Fibroblast of lung (primary cell): ENCODE data around the gene TEC. TPM values are rescaled to one million over a fixed set of nuclear protein-coding genes. Genes with fewer than 3 reads are reported as not detected.
A peak's percentile ranks its signal among the peaks of the same experiment; 100 is the strongest.

Source experiments
- DNase-seq, 2 donors: peaks; one replicate each; pipeline versions ENCODE4 v3.0.0 to v3.0.0-alpha.2; 2010; ENCODE audit warnings: low read depth in 2 of 2
- H2AFZ ChIP-seq: 2 replicates; pipeline ENCODE4 v1.5.1; 2012; ENCODE audit warnings: low read length, control low read depth, inconsistent platforms
- H3K27ac ChIP-seq: 2 replicates; pipeline ENCODE4 v1.5.1; 2011; ENCODE audit warnings: low read length, control low read depth; ENCODE audit not compliant: insufficient read depth
- H3K27me3 ChIP-seq: 2 replicates; pipeline ENCODE4 v1.5.1; 2011; ENCODE audit warnings: mild to moderate bottlenecking, low read length; ENCODE audit not compliant: control insufficient read depth, insufficient read depth
- H3K36me3 ChIP-seq: 2 replicates; pipeline ENCODE4 v1.5.1; 2011; ENCODE audit warnings: low read length; ENCODE audit not compliant: control insufficient read depth, insufficient read depth
- H3K4me1 ChIP-seq: 2 replicates; pipeline ENCODE4 v1.5.1; 2011; ENCODE audit warnings: low read length; ENCODE audit not compliant: control insufficient read depth, insufficient read depth; ENCODE audit errors: extremely low read depth
- H3K4me2 ChIP-seq: 2 replicates; pipeline ENCODE4 v1.5.1; 2011; ENCODE audit warnings: low read length, control low read depth; ENCODE audit not compliant: insufficient read depth; ENCODE audit errors: extremely low read depth
- H3K4me3 ChIP-seq, 4 experiments: fragments of 200-600 bp in 1 of 4; sonication (generic) in 1 of 4; replicated peaks in 1 of 4; 2 replicates each; pipeline ENCODE4 v1.5.1; 2011 to 2016; ENCODE audit warnings: low read length in 4 of 4, low read depth in 3 of 4, mild to moderate bottlenecking in 3 of 4, control low read depth in 2 of 4, inconsistent platforms in 1 of 4, mixed read lengths in 1 of 4; ENCODE audit not compliant: insufficient read depth in 1 of 4; ENCODE audit errors: control extremely low read depth in 1 of 4
- H3K79me2 ChIP-seq: 2 replicates; pipeline ENCODE4 v1.5.1; 2012; ENCODE audit warnings: mild to moderate bottlenecking, low read length, inconsistent platforms; ENCODE audit not compliant: control insufficient read depth, insufficient read depth
- H3K9ac ChIP-seq: 2 replicates; pipeline ENCODE4 v1.5.1; 2011; ENCODE audit warnings: mild to moderate bottlenecking, low read length, control low read depth; ENCODE audit not compliant: insufficient read depth
- H3K9me3 ChIP-seq: 2 replicates; pipeline ENCODE4 v1.5.1; 2012; ENCODE audit warnings: low read depth, low read length; ENCODE audit not compliant: control insufficient read depth, insufficient read depth
- H4K20me1 ChIP-seq: 2 replicates; pipeline ENCODE4 v1.5.1; 2011; ENCODE audit warnings: low read length; ENCODE audit not compliant: control insufficient read depth, insufficient read depth; ENCODE audit errors: extremely low read depth
- EZH2 ChIP-seq: IDR thresholded peaks from 2 replicates; pipeline ENCODE4 v1.5.1; 2012; ENCODE audit warnings: low read length, control low read depth, mild to moderate bottlenecking; ENCODE audit errors: missing control alignments
- polyA plus RNA-seq, 2 donors: library from polyadenylated mRNA; depleted of rRNA in 1 of 2; stranded (reverse) in 1 of 2; unstranded in 1 of 2; fragments of >200 nt; gene quantifications; 2 replicates each; pipeline ENCODE4 v1.2.1, GENCODE V29; 2011 to 2012; ENCODE audit warnings: missing spikeins in 1 of 2
- total RNA-seq: library from RNA; depleted of rRNA; stranded (reverse); fragments of >200 nt; gene quantifications from 2 replicates; pipeline ENCODE4 v1.2.1, GENCODE V29; 2014
- TF ChIP-seq, protein P1 (sequence below), 2 donors: IDR thresholded peaks in 1 of 2; conservative IDR thresholded peaks in 1 of 2; 1 replicate in 1 of 2; 2 replicates in 1 of 2; pipeline ENCODE4 v1.5.1; 2011 to 2012; ENCODE audit warnings: low read length in 2 of 2, control low read depth in 1 of 2, inconsistent platforms in 1 of 2, low read depth in 1 of 2, mild to moderate bottlenecking in 1 of 2

The TEC gene
- total and polyA plus RNA-seq, 2 donors (not counting 1 experiment from before 2014, with no cell fraction given): 0.79 to 5.3 TPM

DNA sequence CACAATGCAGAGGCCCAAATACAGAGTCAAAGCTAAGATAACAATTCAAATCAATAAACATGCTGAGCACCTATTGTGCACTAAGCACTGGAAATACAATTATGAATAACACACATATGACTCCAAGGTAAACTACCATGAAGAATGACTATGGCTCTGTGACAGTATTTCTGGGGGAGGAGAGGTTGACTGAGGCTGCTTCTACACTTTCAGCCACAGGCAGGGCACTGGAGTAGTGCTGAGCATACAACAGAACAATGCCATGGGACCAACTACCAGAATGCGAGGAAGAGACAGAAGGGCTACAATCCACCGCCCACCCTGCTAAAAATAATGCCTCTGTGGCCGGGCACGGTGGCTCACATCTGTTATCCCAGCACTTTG, 13.7 kb downstream of the TEC start:
- no peaks in the 10 kb centered on the region for H4K20me1 ChIP-seq
- H3K9ac ChIP-seq: no peak overlapping the region
- TF ChIP-seq, protein P1, sequence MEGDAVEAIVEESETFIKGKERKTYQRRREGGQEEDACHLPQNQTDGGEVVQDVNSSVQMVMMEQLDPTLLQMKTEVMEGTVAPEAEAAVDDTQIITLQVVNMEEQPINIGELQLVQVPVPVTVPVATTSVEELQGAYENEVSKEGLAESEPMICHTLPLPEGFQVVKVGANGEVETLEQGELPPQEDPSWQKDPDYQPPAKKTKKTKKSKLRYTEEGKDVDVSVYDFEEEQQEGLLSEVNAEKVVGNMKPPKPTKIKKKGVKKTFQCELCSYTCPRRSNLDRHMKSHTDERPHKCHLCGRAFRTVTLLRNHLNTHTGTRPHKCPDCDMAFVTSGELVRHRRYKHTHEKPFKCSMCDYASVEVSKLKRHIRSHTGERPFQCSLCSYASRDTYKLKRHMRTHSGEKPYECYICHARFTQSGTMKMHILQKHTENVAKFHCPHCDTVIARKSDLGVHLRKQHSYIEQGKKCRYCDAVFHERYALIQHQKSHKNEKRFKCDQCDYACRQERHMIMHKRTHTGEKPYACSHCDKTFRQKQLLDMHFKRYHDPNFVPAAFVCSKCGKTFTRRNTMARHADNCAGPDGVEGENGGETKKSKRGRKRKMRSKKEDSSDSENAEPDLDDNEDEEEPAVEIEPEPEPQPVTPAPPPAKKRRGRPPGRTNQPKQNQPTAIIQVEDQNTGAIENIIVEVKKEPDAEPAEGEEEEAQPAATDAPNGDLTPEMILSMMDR (conservative IDR thresholded peaks at IDR 0.05 in 1 of 2, IDR thresholded peaks at IDR 0.05 in 1 of 2; ENCODE audit: low read depth in 1 of 2, low read length in 2 of 2): no peak
- TF ChIP-seq EZH2: no peak
- no peak overlapping the region for H2AFZ ChIP-seq
- no peak overlapping the region for H3K4me3 ChIP-seq
- H3K36me3 ChIP-seq: no peaks in the 10 kb centered on the region
- H3K4me1 ChIP-seq: peaks cover 4% of the 10 kb centered on the region
- H3K9me3 ChIP-seq: no peaks in the 10 kb centered on the region
- no peak for DNase-seq
- H3K27ac ChIP-seq: no peak overlapping the region
- H3K4me2 ChIP-seq: no peak overlapping the region
- no peaks in the 10 kb centered on the region for H3K79me2 ChIP-seq
- no peaks in the 10 kb centered on the region for H3K27me3 ChIP-seq

DNA sequence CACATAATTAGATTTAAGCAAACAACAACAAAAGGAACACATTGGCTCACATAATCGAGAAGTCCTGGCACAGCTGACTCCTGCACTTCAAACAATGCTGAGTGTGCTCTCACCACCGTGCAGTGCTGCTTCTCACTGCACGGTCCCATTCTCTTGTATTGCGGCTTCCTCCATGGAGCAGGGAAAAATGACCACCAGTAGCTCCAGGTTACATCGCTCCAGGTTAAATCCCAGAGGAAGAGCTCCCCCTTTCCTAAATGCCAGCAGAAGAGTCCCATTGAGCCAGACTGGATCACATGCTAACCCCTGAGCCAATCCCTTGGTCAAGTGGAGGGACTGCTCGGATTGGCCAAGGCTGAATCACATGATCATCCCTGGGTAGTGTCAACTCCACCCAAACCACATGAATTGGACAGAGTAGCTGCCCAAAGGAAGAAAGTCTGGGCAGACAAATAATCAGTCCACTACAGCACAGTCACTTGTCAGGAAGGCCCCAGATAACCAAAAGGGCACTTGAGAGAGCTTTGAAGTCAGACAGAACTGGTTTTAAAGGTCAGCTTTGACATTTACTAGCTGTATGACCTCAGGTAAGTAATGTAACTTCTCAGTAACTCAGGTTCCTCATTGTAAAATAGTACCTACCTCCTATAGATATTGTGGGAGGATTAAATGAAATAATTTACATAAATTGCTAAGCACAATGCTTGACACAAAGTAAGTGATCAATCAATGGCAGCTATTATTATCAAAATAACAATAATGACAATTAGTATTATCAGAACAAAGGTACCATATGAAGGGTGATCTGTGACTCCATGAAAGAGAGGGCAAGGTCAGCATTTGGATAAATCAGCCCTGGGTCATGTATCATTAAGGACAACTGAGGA, 14.3 kb downstream of the TEC start:
- DNase-seq: peak in 1 of 2 donors; percentile 12
- no peak overlapping the region for H3K27ac ChIP-seq

DNA sequence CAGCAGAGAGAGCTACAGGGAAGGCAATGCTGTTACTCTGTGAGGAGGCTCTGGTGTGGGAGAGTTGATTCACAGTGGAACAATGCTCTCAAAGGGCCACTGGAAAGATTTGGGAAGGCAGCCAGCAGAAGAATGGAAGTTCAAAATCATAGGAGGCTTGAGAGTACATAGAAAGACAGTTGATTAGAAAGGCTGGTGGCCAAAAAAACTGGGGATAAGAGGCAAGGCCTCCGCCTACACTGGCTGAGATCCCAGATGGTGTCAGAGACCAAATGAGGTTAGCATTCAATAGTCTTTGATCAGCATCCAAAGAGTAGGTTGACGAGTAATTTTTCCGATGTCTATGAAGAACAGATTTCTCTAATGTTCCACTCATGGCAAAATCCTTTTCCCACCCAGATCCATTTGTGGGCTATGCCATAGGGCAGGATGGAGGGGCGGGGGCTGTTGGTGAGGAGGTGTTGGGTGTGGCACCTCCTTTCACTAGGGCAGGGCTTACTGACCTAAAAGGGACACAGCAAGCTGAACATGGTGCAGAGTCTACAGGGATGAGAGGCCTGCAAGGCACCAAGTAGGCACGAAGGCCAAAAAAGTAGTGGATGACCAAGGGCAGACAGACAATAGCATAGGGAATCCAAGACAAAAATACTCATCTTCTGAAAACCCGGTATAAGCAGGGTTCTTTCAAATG, 15.1 kb downstream of the TEC start:
- Histone ChIP-seq H3K27ac (no peak overlapping the region), H3K4me2 (peak overlapping the region; percentile 39), H3K4me1 (peaks cover 4% of the 10 kb centered on the region), H3K4me3 (no peak overlapping the region), H3K36me3 (no peaks in the 10 kb centered on the region), H3K27me3 (no peaks in the 10 kb centered on the region), H4K20me1 (no peaks in the 10 kb centered on the region), H2AFZ (no peak overlapping the region), H3K9me3 (no peaks in the 10 kb centered on the region), H3K9ac (no peak overlapping the region), H3K79me2 (no peaks in the 10 kb centered on the region)
- DNase-seq: peak; percentile 92 to 98
- TF ChIP-seq EZH2: no peak
- TF ChIP-seq, protein P1 (conservative IDR thresholded peaks at IDR 0.05 in 1 of 2, IDR thresholded peaks at IDR 0.05 in 1 of 2; ENCODE audit: low read depth in 1 of 2, low read length in 2 of 2): no peak

More for the DNA sequence above, 14.3 kb downstream of the TEC start:
- H3K79me2 ChIP-seq: no peaks in the 10 kb centered on the region
- no peak overlapping the region for H3K4me3 ChIP-seq
- no peak overlapping the region for H3K9ac ChIP-seq
- H4K20me1 ChIP-seq: no peaks in the 10 kb centered on the region
- peaks cover 4% of the 10 kb centered on the region for H3K4me1 ChIP-seq
- TF ChIP-seq EZH2: no peak
- TF ChIP-seq, protein P1 (conservative IDR thresholded peaks at IDR 0.05 in 1 of 2, IDR thresholded peaks at IDR 0.05 in 1 of 2; ENCODE audit: low read depth in 1 of 2, low read length in 2 of 2): no peak
- H3K4me2 ChIP-seq: no peak overlapping the region
- H3K36me3 ChIP-seq: no peaks in the 10 kb centered on the region
- no peaks in the 10 kb centered on the region for H3K27me3 ChIP-seq
- H3K9me3 ChIP-seq: no peaks in the 10 kb centered on the region
- no peak overlapping the region for H2AFZ ChIP-seq
